HL-60/S4 treated with phorbol 12-myristate 13-acetate at 8.2 ng/mL for 4 days and 3 days (cell line): ENCODE results near the gene NIN.

Experiments
- in situ Hi-C: fragments of 300-500 bp; cut with MboI; formaldehyde crosslinking; loops from 2 replicates; pipeline ENCODE4 v1.15.0; 2022; ENCODE audit warnings: low sequenced_read_pairs

Gene NIN

GRCh38 chr14:50769863-50770500 is 61.0 kb downstream of the NIN start:
- in situ Hi-C loops, result no loop called here

GRCh38 chr14:50768680-50769079 is 62.3 kb downstream of the NIN start:
- in situ Hi-C loops, result no loop called here

GRCh38 chr14:50766338-50766886 is 64.5 kb downstream of the NIN start:
- in situ Hi-C loops, result no loop called here

GRCh38 chr14:50763382-50764007 is 67.5 kb downstream of the NIN start:
- in situ Hi-C loops, result no loop called here

- in situ Hi-C loops, result no loop called here
Observed at GRCh38 chr14:50762931-50763300, 68.0 kb downstream of the NIN start.

DNA sequence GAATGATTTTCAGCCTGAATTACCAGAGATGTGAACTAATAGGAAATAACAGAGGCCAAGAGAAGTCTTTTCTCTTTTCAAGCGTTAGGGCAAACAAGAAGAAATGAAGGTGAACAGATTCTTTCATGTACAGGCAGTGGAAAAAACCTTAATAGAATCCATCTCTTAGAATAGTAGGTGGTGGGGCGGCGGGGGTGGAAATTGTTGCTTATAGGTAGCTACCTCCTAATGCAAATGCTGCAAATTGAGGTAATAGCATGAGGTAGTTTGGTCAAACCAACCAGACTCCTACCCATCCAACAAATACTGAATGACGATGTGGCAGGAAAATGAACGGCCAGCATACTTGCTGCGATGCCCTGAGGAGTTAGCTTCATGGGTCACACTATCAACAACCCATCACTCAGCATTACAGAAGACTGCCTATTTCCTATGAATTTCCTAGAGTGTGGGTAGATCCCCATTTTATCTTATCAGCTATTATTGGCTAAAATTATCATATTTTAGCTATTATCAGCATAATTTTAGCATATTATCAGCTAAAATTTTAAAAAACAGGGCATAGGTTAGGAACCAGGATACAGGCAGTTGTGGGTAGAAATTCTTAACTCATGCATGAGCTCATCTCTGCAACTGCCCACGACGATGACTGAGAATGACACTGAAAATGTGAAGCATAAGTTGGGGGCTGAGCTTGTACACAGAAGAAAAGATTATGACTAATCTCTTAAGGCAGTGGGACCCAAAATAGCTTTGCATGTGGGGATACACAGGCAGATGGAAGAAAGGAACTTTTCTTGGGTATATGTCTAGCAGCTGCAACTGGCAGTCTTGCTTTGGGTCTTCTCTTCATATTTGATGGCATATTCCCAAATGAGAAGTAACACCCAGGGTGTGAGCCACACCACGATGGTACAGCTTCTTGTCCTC is 68.7 kb downstream of the NIN start:
- in situ Hi-C loops, result no loop called here

DNA sequence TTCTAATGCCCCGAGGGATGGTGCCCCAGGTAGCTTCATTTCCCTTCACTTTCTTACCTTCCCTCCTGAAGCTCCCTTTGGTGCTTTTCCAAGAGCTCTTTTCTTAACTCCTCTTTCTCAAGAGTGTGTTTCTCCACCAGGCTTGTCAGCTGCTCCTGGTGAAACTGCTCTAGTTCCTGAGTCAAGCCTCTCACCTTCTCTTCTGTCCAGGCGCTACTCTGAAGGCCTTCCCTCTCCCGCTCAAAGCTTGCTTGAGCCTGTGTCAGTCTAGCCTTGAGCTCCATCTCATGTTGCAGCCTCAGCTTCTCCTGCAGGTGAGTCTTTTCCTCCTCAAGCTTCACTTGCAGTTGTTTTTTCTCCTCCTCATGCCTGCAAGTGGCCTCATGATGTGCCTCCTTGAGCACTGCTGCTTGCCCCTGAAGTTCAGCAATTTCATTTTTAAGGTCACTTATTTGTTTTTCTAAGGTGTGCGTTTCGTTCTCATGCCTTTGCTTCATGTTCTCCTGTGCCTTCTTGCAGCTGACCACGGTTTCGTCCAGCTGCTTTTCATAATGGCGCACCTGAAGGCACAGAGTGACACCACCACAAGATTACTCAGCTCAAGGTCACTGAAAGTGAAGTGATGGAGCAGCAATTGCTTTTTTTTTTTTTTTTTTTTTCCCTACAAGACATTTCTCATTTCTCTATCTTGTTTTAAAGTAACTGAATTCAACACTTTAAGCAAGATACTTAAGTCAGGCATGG is 71.0 kb downstream of the NIN start:
- in situ Hi-C loops, result no loop called here

DNA sequence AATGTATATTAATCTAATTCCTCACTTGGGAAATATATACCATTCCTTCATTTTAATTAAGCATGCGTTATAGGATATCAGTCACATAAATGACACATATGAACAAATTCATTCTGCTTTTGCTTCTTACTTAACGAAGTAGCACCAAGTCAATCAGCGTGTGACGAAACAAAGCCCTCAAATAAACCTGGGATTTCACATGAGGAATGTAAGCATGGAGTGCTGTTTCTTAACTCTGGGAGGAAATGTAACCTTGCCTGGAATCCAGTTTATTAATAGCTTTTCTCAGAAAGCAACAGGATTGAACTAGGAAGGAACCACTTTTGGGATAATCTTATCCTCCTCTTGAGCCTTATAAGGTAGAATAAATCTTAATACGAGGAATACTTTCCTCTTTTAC is 72.0 kb downstream of the NIN start:
- in situ Hi-C loops, result no loop called here

DNA sequence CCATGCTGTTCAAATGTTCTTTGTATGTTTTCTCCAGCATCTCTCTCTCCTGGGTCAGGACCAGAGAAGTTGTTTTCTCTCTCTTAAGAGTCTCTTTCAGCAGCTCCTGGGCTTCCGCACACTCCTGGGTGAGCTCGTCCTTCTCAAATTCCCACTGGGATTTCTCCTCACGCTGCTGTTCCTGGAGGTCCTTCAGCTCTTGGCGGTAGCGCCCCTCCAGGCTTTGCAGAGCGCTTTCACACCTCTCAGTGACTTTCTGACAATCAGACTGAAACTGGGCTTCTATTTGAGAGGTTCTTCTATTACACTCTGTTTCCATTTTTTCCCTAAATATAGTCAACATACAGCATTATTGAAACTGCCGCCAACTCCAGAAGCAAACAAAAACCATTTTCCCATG is 72.7 kb downstream of the NIN start:
- in situ Hi-C loops, result no loop called here

GRCh38 chr14:50757702-50758101 is 73.3 kb downstream of the NIN start:
- in situ Hi-C loops, result no loop called here

DNA sequence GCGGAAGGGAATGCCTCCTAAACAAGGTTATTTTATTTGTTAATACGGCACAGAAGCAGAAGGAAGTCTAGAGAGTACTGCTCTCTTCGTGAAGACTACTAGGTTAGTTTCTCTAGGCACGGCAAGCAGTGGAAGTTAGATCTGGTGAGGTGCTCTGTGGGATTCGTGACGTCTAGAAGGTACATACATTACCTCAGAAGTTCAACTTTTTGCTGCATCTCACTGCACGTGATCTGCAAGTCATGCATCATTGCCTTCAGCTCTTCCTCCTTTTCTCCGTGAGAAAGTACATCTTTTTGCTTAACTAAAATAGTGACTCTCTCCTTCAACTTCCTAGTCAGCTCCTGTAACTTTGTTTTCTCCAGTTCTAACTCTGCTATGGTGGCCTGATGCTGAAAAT is 74.7 kb downstream of the NIN start:
- in situ Hi-C loops, result no loop called here

DNA sequence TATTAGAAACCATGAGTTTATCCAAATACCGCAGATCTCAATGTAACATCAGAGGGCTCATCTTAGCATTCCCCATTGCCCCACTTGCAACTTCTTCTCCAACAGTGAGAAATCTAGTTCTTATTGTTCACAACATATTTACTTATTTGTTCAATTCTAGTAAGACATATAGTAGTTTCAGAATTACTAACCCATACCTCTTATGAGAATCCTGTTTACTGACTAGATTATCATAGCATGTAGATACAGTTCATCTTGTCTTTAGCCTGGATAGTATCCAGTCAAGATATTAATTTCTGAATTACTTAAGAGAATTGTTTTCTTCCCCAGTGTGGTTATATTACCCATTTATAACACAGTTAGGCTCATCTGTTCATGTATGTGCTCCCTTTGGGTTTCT is 80.6 kb downstream of the NIN start:
- in situ Hi-C loops, result no loop called here

GRCh38 chr14:50745401-50746058 is 85.4 kb downstream of the NIN start:
- in situ Hi-C loops, result no loop called here

DNA sequence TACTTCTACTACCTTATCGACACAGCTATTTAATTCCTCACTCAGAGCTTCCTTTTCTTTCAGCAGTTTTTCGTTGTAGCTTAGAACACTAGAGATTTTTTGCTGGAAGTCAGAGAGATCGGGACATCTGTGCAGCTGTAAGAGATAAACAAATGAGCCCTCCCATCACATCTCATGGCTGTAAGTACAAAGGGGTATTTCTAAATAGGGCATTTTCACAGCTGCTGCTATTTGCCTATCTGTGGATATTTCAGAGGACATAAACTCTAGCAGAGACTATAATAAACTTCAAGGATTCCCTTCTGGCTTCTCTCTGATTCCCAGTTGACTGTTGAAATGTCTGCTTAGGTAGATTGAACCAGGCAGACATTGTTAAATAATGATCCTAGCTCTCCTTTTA is 86.7 kb downstream of the NIN start:
- in situ Hi-C loops, result no loop called here

DNA sequence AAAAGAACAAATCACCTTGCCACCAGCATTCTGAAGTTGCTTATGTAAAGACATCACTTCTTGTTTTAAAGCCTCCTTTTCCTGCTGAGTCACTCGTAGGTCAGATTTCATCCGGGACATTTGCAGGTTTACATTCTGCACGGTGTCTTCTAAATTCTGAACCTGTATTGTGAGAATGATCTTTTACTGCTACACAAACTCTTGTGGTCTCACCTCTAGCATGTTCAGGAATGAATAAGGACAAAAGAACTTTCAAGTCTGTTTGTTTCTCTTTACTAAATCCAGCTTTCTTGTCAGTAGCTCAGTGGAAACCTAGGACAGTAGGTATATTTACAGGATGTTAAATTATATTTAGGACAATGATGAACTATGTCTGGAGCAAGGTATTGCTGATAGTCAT is 89.4 kb downstream of the NIN start:
- in situ Hi-C loops, result no loop called here

DNA sequence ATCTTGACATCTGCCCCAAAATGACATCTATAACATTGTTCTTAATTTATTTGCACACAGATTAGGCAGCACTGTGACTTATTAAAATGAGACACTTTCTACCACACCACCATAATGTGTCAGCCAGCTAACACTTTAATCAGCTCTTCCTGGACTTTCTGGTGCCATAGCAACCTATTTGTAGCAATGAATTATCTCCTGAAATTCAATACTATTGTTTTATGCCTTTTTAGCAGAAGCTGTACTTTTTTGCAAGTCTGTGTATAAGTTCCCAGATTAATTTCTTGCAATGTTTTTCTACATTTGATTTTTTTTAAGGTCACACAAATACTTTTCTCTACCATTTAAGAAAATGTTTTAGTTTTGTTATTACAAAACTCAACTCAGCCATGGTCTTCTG is 90.1 kb downstream of the NIN start:
- in situ Hi-C loops, result no loop called here

DNA sequence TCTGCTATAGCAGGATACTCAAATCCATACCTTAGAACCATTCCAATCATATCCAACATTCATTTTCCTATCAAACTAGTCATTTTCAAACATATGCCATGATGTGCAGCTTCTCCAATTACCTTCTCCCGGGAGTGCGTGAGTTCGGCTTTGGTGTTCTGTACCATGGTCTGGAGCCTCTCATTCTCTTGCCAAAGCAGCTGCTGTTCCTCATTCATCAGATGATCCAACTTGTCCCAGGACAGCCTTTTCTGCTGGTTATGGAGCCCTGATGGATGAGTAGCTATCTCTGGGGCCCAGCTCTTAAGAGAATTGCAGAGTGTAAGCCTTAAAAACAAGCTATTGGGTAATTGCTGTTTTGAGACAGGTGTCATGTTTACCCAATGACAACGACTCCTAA is 91.8 kb downstream of the NIN start:
- in situ Hi-C loops, result no loop called here

GRCh38 chr14:50736932-50737419 is 94.0 kb downstream of the NIN start:
- in situ Hi-C loops, result no loop called here

GRCh38 chr14:50734950-50735695 is 95.8 kb downstream of the NIN start:
- in situ Hi-C loops, result no loop called here

- in situ Hi-C loops, result no loop called here
Observed at GRCh38 chr14:50733494-50733893, 97.5 kb downstream of the NIN start.
